HepG2 (cell line): Measurements from ENCODE around the gene DNAJC11. TPM values are rescaled to one million over a fixed set of nuclear protein-coding genes. Genes with fewer than 3 reads are reported as not detected.

Source experiments
- AGO2 ChIP-seq: fragments of 200-400 bp; formaldehyde crosslinking; optimal IDR thresholded peaks from 2 replicates; pipeline ENCODE3; 2017; ENCODE audit warnings: mild to moderate bottlenecking, low read depth, low read length, moderate library complexity
- ARID2 ChIP-seq: sonication (generic); formaldehyde crosslinking; IDR thresholded peaks from 2 replicates; pipeline ENCODE4 v1.8.1; 2022; ENCODE audit warnings: mild to moderate bottlenecking, missing genetic modification reagents, borderline replicate concordance
- CREB1 ChIP-seq, 2 experiments: fragments of 450-650 bp in 1 of 2; IDR thresholded peaks; 2 replicates each; pipeline ENCODE4 v1.6.1; 2016 to 2017; ENCODE audit warnings: control low read depth in 1 of 2, mild to moderate bottlenecking in 1 of 2, missing compliant biosample characterization in 1 of 2, missing genetic modification characterization in 1 of 2
- HDAC6 ChIP-seq: fragments of 200-600 bp; sonication (generic); IDR thresholded peaks from 2 replicates; pipeline ENCODE4 v1.7.0; 2017; ENCODE audit warnings: mild to moderate bottlenecking, antibody characterized with exemption, low read length, low read depth
- HNF4A ChIP-seq: sonication (generic); formaldehyde crosslinking; IDR thresholded peaks from 2 replicates; pipeline ENCODE4 v1.4.0; 2020; ENCODE audit warnings: missing genetic modification reagents
- MEIS2 ChIP-seq: sonication (generic); formaldehyde crosslinking; IDR thresholded peaks from 2 replicates; pipeline ENCODE4 v1.9.0; 2021; ENCODE audit warnings: mild to moderate bottlenecking, missing genetic modification reagents
- MYNN ChIP-seq: sonication (generic); formaldehyde crosslinking; IDR thresholded peaks from 2 replicates; pipeline ENCODE4 v1.4.0; 2020; ENCODE audit warnings: mild to moderate bottlenecking, low read depth, missing genetic modification reagents
- MZF1 ChIP-seq: sonication (generic); formaldehyde crosslinking; IDR thresholded peaks from 2 replicates; pipeline ENCODE4 v1.8.1; 2023; ENCODE audit warnings: mild to moderate bottlenecking, missing genetic modification reagents, borderline replicate concordance
- NFYB ChIP-seq: sonication (generic); formaldehyde crosslinking; IDR thresholded peaks from 2 replicates; pipeline ENCODE4 v1.4.0; 2020; ENCODE audit warnings: missing genetic modification reagents
- NR1H2 ChIP-seq: sonication (generic); formaldehyde crosslinking; IDR thresholded peaks from 2 replicates; pipeline ENCODE4 v1.8.1; 2022; ENCODE audit warnings: low read depth, missing genetic modification reagents, borderline replicate concordance
- NRL ChIP-seq: sonication (generic); formaldehyde crosslinking; IDR thresholded peaks from 2 replicates; pipeline ENCODE4 v1.5.0; 2020; ENCODE audit warnings: missing genetic modification reagents, mild to moderate bottlenecking, moderate library complexity, borderline replicate concordance
- PHF5A ChIP-seq: IDR thresholded peaks from one replicate; pipeline ENCODE4 v1.6.1; 2018; ENCODE audit warnings: low read depth, missing genetic modification reagents; ENCODE audit not compliant: unreplicated experiment
- RBM39 ChIP-seq: fragments of 200-400 bp; formaldehyde crosslinking; IDR thresholded peaks from one replicate; pipeline ENCODE4 v1.6.1; 2018; ENCODE audit warnings: antibody characterized with exemption, mild to moderate bottlenecking, low read depth, low read length; ENCODE audit not compliant: poor library complexity, severe bottlenecking
- SMC3 ChIP-seq: IDR thresholded peaks from 2 replicates; pipeline ENCODE4 v1.6.1; 2011; ENCODE audit warnings: low read length, improper control_type of control experiment
- TARDBP ChIP-seq: sonication (generic); formaldehyde crosslinking; IDR thresholded peaks from 2 replicates; pipeline ENCODE4 v1.8.0; 2022; ENCODE audit warnings: mild to moderate bottlenecking, missing genetic modification reagents
- TBX3 ChIP-seq: fragments of 450-650 bp; IDR thresholded peaks from 2 replicates; pipeline ENCODE4 v1.6.1; 2017; ENCODE audit warnings: antibody characterized with exemption, mild to moderate bottlenecking, inconsistent platforms, borderline replicate concordance
- ZNF335 ChIP-seq: sonication (generic); formaldehyde crosslinking; IDR thresholded peaks from 2 replicates; pipeline ENCODE4 v1.4.0; 2020; ENCODE audit warnings: missing genetic modification reagents
- ZNF547 ChIP-seq: sonication (generic); formaldehyde crosslinking; IDR thresholded peaks from 2 replicates; pipeline ENCODE4 v1.5.1; 2020; ENCODE audit warnings: mild to moderate bottlenecking, missing genetic modification reagents
- ZNF644 ChIP-seq: IDR thresholded peaks from 2 replicates; pipeline ENCODE4 v1.6.1; 2016; ENCODE audit warnings: low read depth
- ZSCAN12 ChIP-seq: sonication (generic); formaldehyde crosslinking; IDR thresholded peaks from 2 replicates; pipeline ENCODE4 v1.9.0; 2021; ENCODE audit warnings: mild to moderate bottlenecking, missing genetic modification reagents
- polyA plus RNA-seq, 8 experiments: library from polyadenylated mRNA; depleted of rRNA in 3 of 8; stranded (reverse) in 7 of 8; unstranded in 1 of 8; fragments of >200 nt; fragmentation: Illumina TruSeq in 4 of 8; extraction: Trizol in 4 of 8; gene quantifications; 2 replicates each; pipeline versions ENCODE4 v1.2.1 to v1.2.3, GENCODE V29; 2011 to 2016; ENCODE audit warnings: low read depth in 4 of 8, missing spikeins in 1 of 8, mixed read lengths in 1 of 8; ENCODE audit not compliant: insufficient read depth in 1 of 8
- total RNA-seq, 5 experiments: library from RNA; depleted of rRNA; stranded (reverse); fragments of >200 nt; fragmentation: Illumina TruSeq; extraction: Trizol; gene quantifications; 2 replicates each; pipeline ENCODE4 v1.2.3, GENCODE V29; 2016; ENCODE audit warnings: low read depth in 1 of 5
- TF ChIP-seq, protein P1 (sequence below), 2 experiments: fragments of 450-650 bp in 1 of 2; sonication (generic) in 1 of 2; formaldehyde crosslinking; IDR thresholded peaks; 2 replicates each; pipeline versions ENCODE4 v1.5.0 to v1.8.0; 2020 to 2022; ENCODE audit warnings: mild to moderate bottlenecking in 1 of 2, missing genetic modification reagents in 1 of 2
- TF ChIP-seq, protein P2 (sequence below): sonication (generic); formaldehyde crosslinking; IDR thresholded peaks from 2 replicates; pipeline ENCODE4 v1.4.0; 2020; ENCODE audit warnings: missing genetic modification reagents
- TF ChIP-seq, protein P3 (sequence below): sonication (generic); formaldehyde crosslinking; IDR thresholded peaks from 2 replicates; pipeline ENCODE4 v1.4.0; 2020; ENCODE audit warnings: mild to moderate bottlenecking, missing genetic modification reagents, borderline replicate concordance

DNAJC11 gene
- total and polyA plus RNA-seq, 2 of the 13 experiments (the other 11 are each of a cell fraction or from before 2014, with no cell fraction given), result 25.1 to 47.6 TPM

DNA sequence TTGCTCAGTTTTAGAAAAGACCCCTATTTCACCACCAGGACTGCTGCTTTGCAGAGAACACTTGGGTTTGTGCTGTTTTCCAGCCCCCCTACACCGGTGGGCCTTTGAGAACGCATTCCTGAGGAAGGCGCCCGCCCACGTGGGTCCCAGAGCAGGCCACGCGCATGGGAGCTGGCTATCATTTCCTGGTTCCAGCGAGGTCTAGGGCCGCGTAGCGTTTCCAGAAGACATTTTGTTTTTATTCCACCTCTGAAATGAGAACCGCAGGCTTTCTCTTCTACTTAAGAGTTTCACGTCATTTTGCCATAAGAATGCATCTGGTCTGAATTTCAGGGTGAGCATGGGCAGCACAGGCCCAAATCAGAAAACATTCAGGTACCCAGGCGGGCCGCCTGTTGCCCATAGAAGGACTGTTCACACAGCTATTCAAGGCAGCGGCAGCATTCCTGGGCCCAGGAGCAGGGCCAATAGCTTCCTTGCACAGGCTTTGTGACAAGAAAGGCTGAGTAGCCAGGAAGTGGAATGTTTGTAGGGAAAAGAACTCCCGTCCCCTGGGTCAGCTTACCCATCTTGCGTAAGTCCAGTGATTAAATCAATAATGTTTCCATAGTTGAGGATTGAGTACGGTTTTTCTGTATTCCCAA lies 97.6 kb downstream of the DNAJC11 start (continued):
- TF ChIP-seq, protein P1, sequence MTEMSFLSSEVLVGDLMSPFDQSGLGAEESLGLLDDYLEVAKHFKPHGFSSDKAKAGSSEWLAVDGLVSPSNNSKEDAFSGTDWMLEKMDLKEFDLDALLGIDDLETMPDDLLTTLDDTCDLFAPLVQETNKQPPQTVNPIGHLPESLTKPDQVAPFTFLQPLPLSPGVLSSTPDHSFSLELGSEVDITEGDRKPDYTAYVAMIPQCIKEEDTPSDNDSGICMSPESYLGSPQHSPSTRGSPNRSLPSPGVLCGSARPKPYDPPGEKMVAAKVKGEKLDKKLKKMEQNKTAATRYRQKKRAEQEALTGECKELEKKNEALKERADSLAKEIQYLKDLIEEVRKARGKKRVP (CRISPR knock-in tag; IDR thresholded peaks at IDR 0.05), result peak in 1 of 2 experiments; percentile 56; a peak in 2 of 4 replicates
- no peak; the same call in 1 of the 2 replicates for TF ChIP-seq ZNF547 (CRISPR knock-in tag)
- no peak for TF ChIP-seq MZF1 (CRISPR knock-in tag)
- TF ChIP-seq MEIS2 (CRISPR knock-in tag), result no peak
- TF ChIP-seq MYNN (CRISPR knock-in tag), result no peak
- no peak for TF ChIP-seq TBX3
- peak; percentile 7; the same call in 1 of the 2 replicates for TF ChIP-seq ZSCAN12
- no peak for TF ChIP-seq ZNF335 (CRISPR knock-in tag)
- no peak for TF ChIP-seq HDAC6
- peak; percentile 55 for TF ChIP-seq NFYB (CRISPR knock-in tag)
- TF ChIP-seq NRL, result no peak
- no peak for TF ChIP-seq NR1H2 (CRISPR knock-in tag)
- TF ChIP-seq PHF5A, result peak; percentile 83
- 0 out of 2 replicates have a peak, but pooled peaks have one; percentile 20 for TF ChIP-seq ZNF644 (CRISPR knock-in tag)
- peak; percentile 59 for TF ChIP-seq TARDBP (CRISPR knock-in tag)
- TF ChIP-seq, protein P2, sequence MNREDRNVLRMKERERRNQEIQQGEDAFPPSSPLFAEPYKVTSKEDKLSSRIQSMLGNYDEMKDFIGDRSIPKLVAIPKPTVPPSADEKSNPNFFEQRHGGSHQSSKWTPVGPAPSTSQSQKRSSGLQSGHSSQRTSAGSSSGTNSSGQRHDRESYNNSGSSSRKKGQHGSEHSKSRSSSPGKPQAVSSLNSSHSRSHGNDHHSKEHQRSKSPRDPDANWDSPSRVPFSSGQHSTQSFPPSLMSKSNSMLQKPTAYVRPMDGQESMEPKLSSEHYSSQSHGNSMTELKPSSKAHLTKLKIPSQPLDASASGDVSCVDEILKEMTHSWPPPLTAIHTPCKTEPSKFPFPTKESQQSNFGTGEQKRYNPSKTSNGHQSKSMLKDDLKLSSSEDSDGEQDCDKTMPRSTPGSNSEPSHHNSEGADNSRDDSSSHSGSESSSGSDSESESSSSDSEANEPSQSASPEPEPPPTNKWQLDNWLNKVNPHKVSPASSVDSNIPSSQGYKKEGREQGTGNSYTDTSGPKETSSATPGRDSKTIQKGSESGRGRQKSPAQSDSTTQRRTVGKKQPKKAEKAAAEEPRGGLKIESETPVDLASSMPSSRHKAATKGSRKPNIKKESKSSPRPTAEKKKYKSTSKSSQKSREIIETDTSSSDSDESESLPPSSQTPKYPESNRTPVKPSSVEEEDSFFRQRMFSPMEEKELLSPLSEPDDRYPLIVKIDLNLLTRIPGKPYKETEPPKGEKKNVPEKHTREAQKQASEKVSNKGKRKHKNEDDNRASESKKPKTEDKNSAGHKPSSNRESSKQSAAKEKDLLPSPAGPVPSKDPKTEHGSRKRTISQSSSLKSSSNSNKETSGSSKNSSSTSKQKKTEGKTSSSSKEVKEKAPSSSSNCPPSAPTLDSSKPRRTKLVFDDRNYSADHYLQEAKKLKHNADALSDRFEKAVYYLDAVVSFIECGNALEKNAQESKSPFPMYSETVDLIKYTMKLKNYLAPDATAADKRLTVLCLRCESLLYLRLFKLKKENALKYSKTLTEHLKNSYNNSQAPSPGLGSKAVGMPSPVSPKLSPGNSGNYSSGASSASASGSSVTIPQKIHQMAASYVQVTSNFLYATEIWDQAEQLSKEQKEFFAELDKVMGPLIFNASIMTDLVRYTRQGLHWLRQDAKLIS (CRISPR knock-in tag), result peak; percentile 57; the same call in 1 of the 2 replicates
- TF ChIP-seq HNF4A (CRISPR knock-in tag), result peak; percentile 77
- TF ChIP-seq ARID2 (CRISPR knock-in tag), result peak; percentile 84; the same call in 1 of the 2 replicates
- TF ChIP-seq AGO2, result peak; percentile 12
- TF ChIP-seq CREB1 (IDR thresholded peaks at IDR 0.05), result no peak
- peak; percentile 66 for TF ChIP-seq CREB1 (CRISPR knock-in tag; IDR thresholded peaks at IDR 0.05)
- TF ChIP-seq SMC3, result no peak
- TF ChIP-seq, protein P3, sequence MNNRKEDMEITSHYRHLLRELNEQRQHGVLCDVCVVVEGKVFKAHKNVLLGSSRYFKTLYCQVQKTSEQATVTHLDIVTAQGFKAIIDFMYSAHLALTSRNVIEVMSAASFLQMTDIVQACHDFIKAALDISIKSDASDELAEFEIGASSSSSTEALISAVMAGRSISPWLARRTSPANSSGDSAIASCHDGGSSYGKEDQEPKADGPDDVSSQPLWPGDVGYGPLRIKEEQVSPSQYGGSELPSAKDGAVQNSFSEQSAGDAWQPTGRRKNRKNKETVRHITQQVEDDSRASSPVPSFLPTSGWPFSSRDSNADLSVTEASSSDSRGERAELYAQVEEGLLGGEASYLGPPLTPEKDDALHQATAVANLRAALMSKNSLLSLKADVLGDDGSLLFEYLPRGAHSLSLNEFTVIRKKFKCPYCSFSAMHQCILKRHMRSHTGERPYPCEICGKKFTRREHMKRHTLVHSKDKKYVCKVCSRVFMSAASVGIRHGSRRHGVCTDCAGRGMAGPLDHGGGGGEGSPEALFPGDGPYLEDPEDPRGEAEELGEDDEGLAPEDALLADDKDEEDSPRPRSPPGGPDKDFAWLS (CRISPR knock-in tag), result no peak
- TF ChIP-seq RBM39, result no peak
